Natural killer cell (primary cell): ENCODE data around the gene PLPP7. TPM values are rescaled to one million over a fixed set of nuclear protein-coding genes. Genes with fewer than 3 reads are reported as not detected.
A peak's percentile ranks its signal among the peaks of the same experiment; 100 is the strongest.
"Not testable (repeated sequence)": the region's sequence is repeated elsewhere in the genome, so short reads cannot be mapped to it uniquely, and the experiment has no call there.

Experiments used
- ATAC-seq, 3 donors: fragments of 150-1000 bp in 2 of 3; fragments of 200-7000 bp in 1 of 3; cut with Tn5 transposase; 1 replicate in 1 of 3; 2 replicates in 2 of 3; pipeline ENCODE4 v1.10.0; 2021; ENCODE audit warnings: mild to moderate bottlenecking in 2 of 3, moderate library complexity in 2 of 3
- DNase-seq, 2 donors: peaks; one replicate each; pipeline versions ENCODE4 v3.0.0 to v3.0.0-alpha.2; 2013 to 2021; ENCODE audit warnings: mixed read lengths in 1 of 2
- H3K27ac ChIP-seq: one replicate; pipeline ENCODE4 v1.5.1; 2013; ENCODE audit warnings: mild to moderate bottlenecking, low read length
- H3K27me3 ChIP-seq: one replicate; pipeline ENCODE4 v1.6.1; 2013; ENCODE audit warnings: low read length; ENCODE audit not compliant: control insufficient read depth, insufficient read depth
- H3K36me3 ChIP-seq: one replicate; pipeline ENCODE4 v1.6.1; 2013; ENCODE audit warnings: low read length; ENCODE audit not compliant: control insufficient read depth, insufficient read depth
- H3K4me1 ChIP-seq: one replicate; pipeline ENCODE4 v1.6.1; 2013; ENCODE audit warnings: low read length; ENCODE audit not compliant: control insufficient read depth, insufficient read depth
- H3K4me3 ChIP-seq: one replicate; pipeline ENCODE4 v1.5.1; 2013; ENCODE audit warnings: low read length
- H3K9me3 ChIP-seq: one replicate; pipeline ENCODE4 v1.6.1; 2013; ENCODE audit warnings: low read length; ENCODE audit not compliant: control insufficient read depth, insufficient read depth
- H3K27ac Mint-ChIP-seq, 2 donors: one replicate each; pipeline ENCODE4 v1.8.0; 2022; ENCODE audit warnings: mild to moderate bottlenecking in 2 of 2, mixed read lengths in 2 of 2, moderate library complexity in 1 of 2
- H3K27me3 Mint-ChIP-seq, 2 donors: one replicate each; pipeline ENCODE4 v1.8.0; 2022; ENCODE audit warnings: low read depth in 2 of 2, mixed read lengths in 2 of 2
- H3K36me3 Mint-ChIP-seq: one replicate; pipeline ENCODE4 v1.8.0; 2022; ENCODE audit warnings: mixed read lengths
- H3K4me1 Mint-ChIP-seq, 2 donors: one replicate each; pipeline ENCODE4 v1.8.0; 2022; ENCODE audit warnings: mixed read lengths in 2 of 2
- H3K4me3 Mint-ChIP-seq: one replicate; pipeline ENCODE4 v1.8.0; 2022; ENCODE audit warnings: mild to moderate bottlenecking, moderate library complexity, mixed read lengths
- H3K9me3 Mint-ChIP-seq, 2 donors: one replicate each; pipeline ENCODE4 v1.8.0; 2022; ENCODE audit warnings: mixed read lengths in 2 of 2
- WGBS: methylation state at CpG from one replicate; pipeline ENCODE4 v1.1.7; 2013; ENCODE audit warnings: missing lambda C conversion rate; ENCODE audit not compliant: insufficient coverage; 5-methylcytosine and 5-hydroxymethylcytosine counted together
- intact Hi-C: fragments of 100-400 bp; cut with micrococcal nuclease; formaldehyde crosslinking; loops from one replicate; pipeline ENCODE4 v1.14.2; 2022
- total RNA-seq, 4 donors: library from RNA; stranded (reverse); fragments of 120-200 nt in 1 of 4; gene quantifications; one replicate each; pipeline versions ENCODE4 v1.2.3 to v1.2.4, GENCODE V29; 2013 to 2022
- TF ChIP-seq, protein P1 (sequence below): fragments of 200-600 bp; IDR thresholded peaks from one replicate; pipeline ENCODE4 v1.8.0; 2022; ENCODE audit warnings: antibody characterized with exemption

Gene PLPP7
- total RNA-seq, 3 donors from 2014 or later (not counting 1 experiment from before 2014, with no cell fraction given), result 0.28 to 0.59 (median 0.34) TPM

DNA sequence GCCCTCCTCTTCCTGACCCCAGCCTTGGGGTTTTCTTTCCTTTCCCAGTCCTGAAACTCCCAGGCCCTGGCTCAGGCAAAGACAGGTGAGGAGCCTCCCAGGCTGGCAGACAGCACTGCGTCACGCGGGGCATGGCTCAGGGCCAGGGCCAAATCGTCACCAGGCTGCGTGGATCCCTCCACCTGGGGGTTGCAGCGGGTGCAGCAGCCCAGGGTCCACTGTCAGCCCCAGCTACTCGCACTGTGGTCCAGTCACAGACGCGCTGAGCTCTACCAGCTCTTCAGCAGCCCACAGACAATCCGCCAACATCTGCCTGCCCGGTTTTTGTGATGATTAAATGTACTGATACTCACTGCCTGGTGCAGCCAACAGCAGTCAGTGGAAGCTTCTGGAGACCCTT lies 25.3 kb upstream of the PLPP7 start:
- peak; percentile 43 to 52 (median 45) for ATAC-seq
- H3K4me3 ChIP-seq, result no peak overlapping the region
- TF ChIP-seq, protein P1, sequence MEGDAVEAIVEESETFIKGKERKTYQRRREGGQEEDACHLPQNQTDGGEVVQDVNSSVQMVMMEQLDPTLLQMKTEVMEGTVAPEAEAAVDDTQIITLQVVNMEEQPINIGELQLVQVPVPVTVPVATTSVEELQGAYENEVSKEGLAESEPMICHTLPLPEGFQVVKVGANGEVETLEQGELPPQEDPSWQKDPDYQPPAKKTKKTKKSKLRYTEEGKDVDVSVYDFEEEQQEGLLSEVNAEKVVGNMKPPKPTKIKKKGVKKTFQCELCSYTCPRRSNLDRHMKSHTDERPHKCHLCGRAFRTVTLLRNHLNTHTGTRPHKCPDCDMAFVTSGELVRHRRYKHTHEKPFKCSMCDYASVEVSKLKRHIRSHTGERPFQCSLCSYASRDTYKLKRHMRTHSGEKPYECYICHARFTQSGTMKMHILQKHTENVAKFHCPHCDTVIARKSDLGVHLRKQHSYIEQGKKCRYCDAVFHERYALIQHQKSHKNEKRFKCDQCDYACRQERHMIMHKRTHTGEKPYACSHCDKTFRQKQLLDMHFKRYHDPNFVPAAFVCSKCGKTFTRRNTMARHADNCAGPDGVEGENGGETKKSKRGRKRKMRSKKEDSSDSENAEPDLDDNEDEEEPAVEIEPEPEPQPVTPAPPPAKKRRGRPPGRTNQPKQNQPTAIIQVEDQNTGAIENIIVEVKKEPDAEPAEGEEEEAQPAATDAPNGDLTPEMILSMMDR, result no peak
- Mint-ChIP-seq H3K4me3 (peak overlapping the region; percentile 62), H3K9me3 (no peaks in the 10 kb centered on the region), H3K4me1 (peaks cover 43 to 59% of the 10 kb centered on the region in 2 donors), H3K27me3 (no peaks in the 10 kb centered on the region), H3K36me3 (peaks cover 8% of the 10 kb centered on the region), H3K27ac (peak overlapping the region; percentile 91 to 95)
- H3K9me3 ChIP-seq, result no peaks in the 10 kb centered on the region
- peak overlapping the region; percentile 47 for H3K27ac ChIP-seq
- peaks cover 51% of the 10 kb centered on the region for H3K36me3 ChIP-seq
- WGBS, result 40% methylated on average over 11 of the region's 11 CpGs
- H3K27me3 ChIP-seq, result no peaks in the 10 kb centered on the region
- intact Hi-C loops, result no loop called here
- peaks cover 79% of the 10 kb centered on the region for H3K4me1 ChIP-seq
- DNase-seq, result peak in 1 of 2 donors; percentile 71

DNA sequence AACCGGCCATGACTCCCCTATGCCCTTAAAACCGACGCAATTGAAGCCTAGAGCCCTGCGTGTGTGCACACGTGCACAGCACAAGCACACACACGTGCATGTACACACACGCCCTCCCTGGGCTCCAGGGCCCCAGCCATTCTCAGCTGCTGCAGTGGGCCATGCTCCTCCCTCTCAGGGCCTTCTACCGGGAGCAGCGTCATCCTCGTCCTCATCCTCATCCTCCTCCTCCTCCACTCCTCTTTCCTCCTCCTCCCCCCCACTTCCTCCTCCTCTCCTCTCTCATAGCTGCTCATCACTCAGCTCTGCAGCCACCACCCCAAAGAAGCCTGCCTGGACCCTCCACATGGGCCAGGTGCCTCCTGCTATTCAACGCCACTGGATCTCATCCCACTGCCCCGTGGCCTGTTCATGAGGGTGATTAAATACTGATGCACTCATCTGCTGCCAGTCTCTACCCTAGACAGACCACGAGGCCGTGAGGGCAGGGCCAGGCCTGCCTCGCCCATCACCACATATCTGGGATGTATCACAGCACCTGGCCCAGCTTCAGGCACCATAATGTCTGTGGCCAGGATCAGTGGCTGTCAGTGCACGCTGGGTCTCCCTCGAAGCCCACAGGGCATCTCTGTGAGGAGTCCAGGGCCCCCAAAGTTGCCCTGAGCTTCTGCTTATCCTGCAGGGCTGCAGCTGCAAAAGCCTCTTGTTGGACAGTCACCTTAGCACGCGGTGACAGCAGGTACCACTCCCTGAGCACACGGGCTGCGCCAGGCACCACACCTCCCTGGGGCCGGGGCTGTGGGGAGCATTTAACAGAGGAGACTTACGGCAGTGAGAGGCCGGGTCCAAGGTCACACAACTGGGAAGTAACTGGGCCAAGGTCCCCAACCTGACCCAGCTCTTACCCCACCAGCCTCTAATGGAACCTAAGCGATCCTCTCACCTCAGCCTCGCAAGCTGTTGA lies 23.0 kb upstream of the PLPP7 start:
- intact Hi-C loops, result no loop called here
- no peak overlapping the region for H3K4me3 ChIP-seq
- Mint-ChIP-seq H3K36me3 (peaks cover 8% of the 10 kb centered on the region), H3K27me3 (no peaks in the 10 kb centered on the region), H3K4me3 (peak overlapping the region; percentile 75), H3K27ac (peak overlapping the region; percentile 91 to 95), H3K9me3 (no peaks in the 10 kb centered on the region), H3K4me1 (peaks cover 60 to 75% of the 10 kb centered on the region in 2 donors)
- H3K4me1 ChIP-seq, result peaks cover 96% of the 10 kb centered on the region
- 59% methylated on average over 26 of the region's 26 CpGs for WGBS
- no peaks in the 10 kb centered on the region for H3K27me3 ChIP-seq
- H3K9me3 ChIP-seq, result no peaks in the 10 kb centered on the region
- DNase-seq (peak in 1 of 2 donors; percentile 67), ATAC-seq (no peak)
- H3K27ac ChIP-seq, result peak overlapping the region; percentile 87
- TF ChIP-seq, protein P1, result no peak
- peaks cover 28% of the 10 kb centered on the region for H3K36me3 ChIP-seq

DNA sequence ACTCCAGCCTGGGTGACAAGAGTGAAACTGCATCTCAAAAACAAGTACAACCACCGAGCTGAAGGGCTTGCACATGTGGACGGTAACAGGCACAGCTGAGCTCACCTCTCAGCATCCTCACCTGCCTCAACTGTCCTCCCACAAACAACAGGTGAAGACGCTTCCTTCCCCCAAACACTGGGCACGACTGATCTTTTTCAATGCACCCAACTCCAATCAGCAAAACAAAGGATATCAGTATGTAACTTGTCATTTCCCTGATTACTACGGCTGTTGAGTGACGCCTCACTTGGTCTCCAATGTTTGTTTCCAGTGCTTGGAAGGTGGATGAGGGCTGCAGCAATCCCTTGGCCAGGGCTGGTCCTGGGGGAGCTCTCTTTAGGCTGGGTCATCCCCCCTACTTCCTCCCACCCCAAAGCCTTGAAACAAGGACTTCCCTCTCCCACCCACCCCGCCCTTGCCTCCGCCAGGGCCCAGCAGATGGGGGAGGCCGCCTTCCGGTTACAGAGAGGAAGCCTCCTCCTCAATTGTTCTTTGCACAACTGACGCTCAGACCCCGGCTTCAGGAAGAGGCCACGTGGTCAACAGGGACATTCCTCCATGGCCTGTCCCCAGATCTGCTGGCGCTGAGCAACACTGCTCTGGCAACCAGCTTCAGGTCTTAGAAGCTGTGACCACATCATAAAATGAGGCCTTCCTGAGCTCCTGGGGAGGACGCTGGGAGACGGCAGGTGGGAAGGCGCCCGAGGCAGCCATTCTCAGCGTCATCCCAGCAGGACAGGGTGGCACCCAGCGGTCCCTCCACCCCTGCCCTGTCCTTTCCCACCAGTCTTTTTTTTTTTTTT lies 19.1 kb upstream of the PLPP7 start:
- peak overlapping the region; percentile 19 for H3K4me3 ChIP-seq
- Mint-ChIP-seq H3K9me3 (no peaks in the 10 kb centered on the region), H3K27me3 (no peaks in the 10 kb centered on the region), H3K4me3 (peak overlapping the region; percentile 99), H3K36me3 (no peaks in the 10 kb centered on the region), H3K4me1 (peaks cover 70 to 79% of the 10 kb centered on the region in 2 donors), H3K27ac (peak overlapping the region; percentile 91 to 95)
- intact Hi-C loops, result loop anchor here (5.0 kb wide), 1 partner anchor 137 kb away; no protein-coding TSS in a partner anchor
- WGBS, result 2% methylated on average over 20 of the region's 20 CpGs
- H3K9me3 ChIP-seq, result no peaks in the 10 kb centered on the region
- peak in 1 of 2 donors; percentile 76 for DNase-seq
- H3K27ac ChIP-seq, result peak overlapping the region; percentile 87
- H3K4me1 ChIP-seq, result peaks cover 92% of the 10 kb centered on the region
- peaks cover 4% of the 10 kb centered on the region for H3K36me3 ChIP-seq
- TF ChIP-seq, protein P1, result no peak
- no peaks in the 10 kb centered on the region for H3K27me3 ChIP-seq
- ATAC-seq, result peak; percentile 2 to 37 (median 8)

DNA sequence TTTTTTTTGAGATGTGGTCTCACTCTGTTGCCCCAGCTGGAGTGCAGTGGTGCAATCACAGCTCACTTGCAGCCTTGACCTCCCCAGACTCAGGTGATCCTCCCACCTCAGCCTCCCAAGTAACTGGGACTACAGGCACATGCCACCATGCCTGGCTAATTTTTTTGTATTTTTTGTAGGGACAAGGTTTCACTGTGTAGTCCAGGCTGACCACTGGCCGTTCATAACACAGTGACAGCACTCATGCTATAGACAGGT lies 18.6 kb upstream of the PLPP7 start:
- not testable (repeated sequence) for DNase-seq, ATAC-seq, H3K9me3 ChIP-seq, H3K27me3 Mint-ChIP-seq, H3K27me3 ChIP-seq, H3K36me3 ChIP-seq, H3K36me3 Mint-ChIP-seq, H3K9me3 Mint-ChIP-seq
- Mint-ChIP-seq H3K4me1 (peaks cover 68 to 82% of the 10 kb centered on the region in 2 donors), H3K4me3 (peak overlapping the region; percentile 99), H3K27ac (peak overlapping the region; percentile 91 to 95)
- 61% methylated on average over 1 of the region's 1 CpG for WGBS
- peak overlapping the region; percentile 19 for H3K4me3 ChIP-seq
- intact Hi-C loops, result loop anchor here (5.0 kb wide), 1 partner anchor 136 kb away; no protein-coding TSS in a partner anchor
- H3K4me1 ChIP-seq, result peaks cover 86% of the 10 kb centered on the region
- peak overlapping the region; percentile 87 for H3K27ac ChIP-seq
